ENCODE measurements around the gene TECTA. TPM values are rescaled to one million over a fixed set of nuclear protein-coding genes. Genes with fewer than 3 reads are reported as not detected.
A peak's percentile ranks its signal among the peaks of the same experiment; 100 is the strongest.

Gene TECTA
- total RNA-seq, 1 experiment from 2014 or later = 0.37 TPM

GRCh38 chr11:121082219-121082618 lies 18.8 kb upstream of the TECTA start:
- no peak overlapping the region for H3K27ac Mint-ChIP-seq
- CTCF ChIA-PET = interaction anchor here (1.5 kb wide), 1 partner anchor 22 kb away, joined by 11 read pairs; no protein-coding TSS in a partner anchor
- H3K36me3 Mint-ChIP-seq = peaks cover 5% of the 10 kb centered on the region; the same call in 1 of the 2 replicates
- TF ChIP-seq GABPB1 (CRISPR knock-in tag; IDR thresholded peaks at IDR 0.05) (no peak), ESRRA (CRISPR knock-in tag; IDR thresholded peaks at IDR 0.05; ENCODE audit: borderline replicate concordance) (no peak), ZNF317 (CRISPR knock-in tag; IDR thresholded peaks at IDR 0.05; ENCODE audit: borderline replicate concordance, low read depth) (no peak), NFE2L1 (CRISPR knock-in tag; IDR thresholded peaks at IDR 0.05) (no peak), PRDM15 (CRISPR knock-in tag; IDR thresholded peaks at IDR 0.05) (no peak), CREM (CRISPR knock-in tag; IDR thresholded peaks at IDR 0.05) (no peak), ZNF423 (CRISPR knock-in tag; IDR thresholded peaks at IDR 0.05) (no peak), OVOL2 (CRISPR knock-in tag; IDR thresholded peaks at IDR 0.05; ENCODE audit: borderline replicate concordance) (no peak), FOXK1 (CRISPR knock-in tag; IDR thresholded peaks at IDR 0.05) (no peak), NR1H2 (CRISPR knock-in tag; IDR thresholded peaks at IDR 0.05) (no peak), FOXP1 (CRISPR knock-in tag; IDR thresholded peaks at IDR 0.05; ENCODE audit: borderline replicate concordance) (no peak), TP53 (CRISPR knock-in tag; IDR thresholded peaks at IDR 0.05) (no peak), JAZF1 (CRISPR knock-in tag; IDR thresholded peaks at IDR 0.05) (no peak)
- TF ChIP-seq, protein P1, sequence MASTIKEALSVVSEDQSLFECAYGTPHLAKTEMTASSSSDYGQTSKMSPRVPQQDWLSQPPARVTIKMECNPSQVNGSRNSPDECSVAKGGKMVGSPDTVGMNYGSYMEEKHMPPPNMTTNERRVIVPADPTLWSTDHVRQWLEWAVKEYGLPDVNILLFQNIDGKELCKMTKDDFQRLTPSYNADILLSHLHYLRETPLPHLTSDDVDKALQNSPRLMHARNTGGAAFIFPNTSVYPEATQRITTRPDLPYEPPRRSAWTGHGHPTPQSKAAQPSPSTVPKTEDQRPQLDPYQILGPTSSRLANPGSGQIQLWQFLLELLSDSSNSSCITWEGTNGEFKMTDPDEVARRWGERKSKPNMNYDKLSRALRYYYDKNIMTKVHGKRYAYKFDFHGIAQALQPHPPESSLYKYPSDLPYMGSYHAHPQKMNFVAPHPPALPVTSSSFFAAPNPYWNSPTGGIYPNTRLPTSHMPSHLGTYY (CRISPR knock-in tag; IDR thresholded peaks at IDR 0.05) = no peak
- TF ChIP-seq, protein P2, sequence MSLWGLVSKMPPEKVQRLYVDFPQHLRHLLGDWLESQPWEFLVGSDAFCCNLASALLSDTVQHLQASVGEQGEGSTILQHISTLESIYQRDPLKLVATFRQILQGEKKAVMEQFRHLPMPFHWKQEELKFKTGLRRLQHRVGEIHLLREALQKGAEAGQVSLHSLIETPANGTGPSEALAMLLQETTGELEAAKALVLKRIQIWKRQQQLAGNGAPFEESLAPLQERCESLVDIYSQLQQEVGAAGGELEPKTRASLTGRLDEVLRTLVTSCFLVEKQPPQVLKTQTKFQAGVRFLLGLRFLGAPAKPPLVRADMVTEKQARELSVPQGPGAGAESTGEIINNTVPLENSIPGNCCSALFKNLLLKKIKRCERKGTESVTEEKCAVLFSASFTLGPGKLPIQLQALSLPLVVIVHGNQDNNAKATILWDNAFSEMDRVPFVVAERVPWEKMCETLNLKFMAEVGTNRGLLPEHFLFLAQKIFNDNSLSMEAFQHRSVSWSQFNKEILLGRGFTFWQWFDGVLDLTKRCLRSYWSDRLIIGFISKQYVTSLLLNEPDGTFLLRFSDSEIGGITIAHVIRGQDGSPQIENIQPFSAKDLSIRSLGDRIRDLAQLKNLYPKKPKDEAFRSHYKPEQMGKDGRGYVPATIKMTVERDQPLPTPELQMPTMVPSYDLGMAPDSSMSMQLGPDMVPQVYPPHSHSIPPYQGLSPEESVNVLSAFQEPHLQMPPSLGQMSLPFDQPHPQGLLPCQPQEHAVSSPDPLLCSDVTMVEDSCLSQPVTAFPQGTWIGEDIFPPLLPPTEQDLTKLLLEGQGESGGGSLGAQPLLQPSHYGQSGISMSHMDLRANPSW (CRISPR knock-in tag; conservative IDR thresholded peaks at IDR 0.05; ENCODE audit: low read depth) = no peak
- TF ChIP-seq, protein P3, sequence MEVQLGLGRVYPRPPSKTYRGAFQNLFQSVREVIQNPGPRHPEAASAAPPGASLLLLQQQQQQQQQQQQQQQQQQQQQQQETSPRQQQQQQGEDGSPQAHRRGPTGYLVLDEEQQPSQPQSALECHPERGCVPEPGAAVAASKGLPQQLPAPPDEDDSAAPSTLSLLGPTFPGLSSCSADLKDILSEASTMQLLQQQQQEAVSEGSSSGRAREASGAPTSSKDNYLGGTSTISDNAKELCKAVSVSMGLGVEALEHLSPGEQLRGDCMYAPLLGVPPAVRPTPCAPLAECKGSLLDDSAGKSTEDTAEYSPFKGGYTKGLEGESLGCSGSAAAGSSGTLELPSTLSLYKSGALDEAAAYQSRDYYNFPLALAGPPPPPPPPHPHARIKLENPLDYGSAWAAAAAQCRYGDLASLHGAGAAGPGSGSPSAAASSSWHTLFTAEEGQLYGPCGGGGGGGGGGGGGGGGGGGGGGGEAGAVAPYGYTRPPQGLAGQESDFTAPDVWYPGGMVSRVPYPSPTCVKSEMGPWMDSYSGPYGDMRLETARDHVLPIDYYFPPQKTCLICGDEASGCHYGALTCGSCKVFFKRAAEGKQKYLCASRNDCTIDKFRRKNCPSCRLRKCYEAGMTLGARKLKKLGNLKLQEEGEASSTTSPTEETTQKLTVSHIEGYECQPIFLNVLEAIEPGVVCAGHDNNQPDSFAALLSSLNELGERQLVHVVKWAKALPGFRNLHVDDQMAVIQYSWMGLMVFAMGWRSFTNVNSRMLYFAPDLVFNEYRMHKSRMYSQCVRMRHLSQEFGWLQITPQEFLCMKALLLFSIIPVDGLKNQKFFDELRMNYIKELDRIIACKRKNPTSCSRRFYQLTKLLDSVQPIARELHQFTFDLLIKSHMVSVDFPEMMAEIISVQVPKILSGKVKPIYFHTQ (CRISPR knock-in tag; IDR thresholded peaks at IDR 0.05) = no peak
- POLR2A ChIA-PET = no interaction called here
- DNase-seq (ENCODE audit: low spot score) (no peak), ATAC-seq (no peak)
- no peaks in the 10 kb centered on the region for H3K27me3 Mint-ChIP-seq (ENCODE audit: low read depth)
- H3K9me3 Mint-ChIP-seq = no peaks in the 10 kb centered on the region
- H3K4me3 Mint-ChIP-seq = no peak overlapping the region
- H3K4me1 Mint-ChIP-seq = no peaks in the 10 kb centered on the region

DNA sequence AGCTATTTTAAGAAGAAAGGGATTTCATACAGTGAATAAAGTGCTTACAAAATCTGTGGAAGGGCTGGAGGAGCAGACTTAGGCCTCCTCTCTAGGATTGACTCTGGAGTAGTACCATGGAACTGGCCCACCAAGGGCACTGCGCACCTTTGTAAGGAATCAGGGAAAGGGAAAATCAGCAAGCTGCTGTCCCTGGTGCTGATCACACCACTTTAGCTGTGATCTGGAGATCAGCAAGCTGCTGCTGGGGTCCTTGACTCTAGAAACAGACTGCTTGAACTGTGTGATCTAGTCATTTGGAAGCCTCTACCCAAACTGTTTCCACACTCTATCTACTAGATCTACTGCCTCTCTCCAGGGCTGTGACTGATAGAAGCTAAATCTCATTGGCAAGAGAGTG lies 18.4 kb upstream of the TECTA start:
- peak; percentile 84 for ATAC-seq
- CTCF ChIA-PET = interaction anchor here (1.5 kb wide), 1 partner anchor 22 kb away, joined by 11 read pairs; no protein-coding TSS in a partner anchor
- no peaks in the 10 kb centered on the region for H3K9me3 Mint-ChIP-seq
- H3K27ac Mint-ChIP-seq = no peak overlapping the region
- H3K4me1 Mint-ChIP-seq = no peaks in the 10 kb centered on the region
- peaks cover 9% of the 10 kb centered on the region for H3K36me3 Mint-ChIP-seq
- peak; percentile 73 for DNase-seq (ENCODE audit: low spot score)
- H3K4me3 Mint-ChIP-seq = no peak overlapping the region
- POLR2A ChIA-PET = no interaction called here
- H3K27me3 Mint-ChIP-seq (ENCODE audit: low read depth) = no peaks in the 10 kb centered on the region
- TF ChIP-seq OVOL2 (CRISPR knock-in tag; IDR thresholded peaks at IDR 0.05; ENCODE audit: borderline replicate concordance) = no peak
- peak; percentile 28; the same call in 1 of the 2 replicates for TF ChIP-seq ZBTB21 (CRISPR knock-in tag; IDR thresholded peaks at IDR 0.05; ENCODE audit: borderline replicate concordance)
- no peak for TF ChIP-seq CREB1 (CRISPR knock-in tag; IDR thresholded peaks at IDR 0.05)
- no peak for TF ChIP-seq ATF2 (CRISPR knock-in tag; IDR thresholded peaks at IDR 0.05; ENCODE audit: borderline replicate concordance, low read depth)
- no peak for TF ChIP-seq SOX15 (CRISPR knock-in tag; IDR thresholded peaks at IDR 0.05)
- TF ChIP-seq, protein P4, sequence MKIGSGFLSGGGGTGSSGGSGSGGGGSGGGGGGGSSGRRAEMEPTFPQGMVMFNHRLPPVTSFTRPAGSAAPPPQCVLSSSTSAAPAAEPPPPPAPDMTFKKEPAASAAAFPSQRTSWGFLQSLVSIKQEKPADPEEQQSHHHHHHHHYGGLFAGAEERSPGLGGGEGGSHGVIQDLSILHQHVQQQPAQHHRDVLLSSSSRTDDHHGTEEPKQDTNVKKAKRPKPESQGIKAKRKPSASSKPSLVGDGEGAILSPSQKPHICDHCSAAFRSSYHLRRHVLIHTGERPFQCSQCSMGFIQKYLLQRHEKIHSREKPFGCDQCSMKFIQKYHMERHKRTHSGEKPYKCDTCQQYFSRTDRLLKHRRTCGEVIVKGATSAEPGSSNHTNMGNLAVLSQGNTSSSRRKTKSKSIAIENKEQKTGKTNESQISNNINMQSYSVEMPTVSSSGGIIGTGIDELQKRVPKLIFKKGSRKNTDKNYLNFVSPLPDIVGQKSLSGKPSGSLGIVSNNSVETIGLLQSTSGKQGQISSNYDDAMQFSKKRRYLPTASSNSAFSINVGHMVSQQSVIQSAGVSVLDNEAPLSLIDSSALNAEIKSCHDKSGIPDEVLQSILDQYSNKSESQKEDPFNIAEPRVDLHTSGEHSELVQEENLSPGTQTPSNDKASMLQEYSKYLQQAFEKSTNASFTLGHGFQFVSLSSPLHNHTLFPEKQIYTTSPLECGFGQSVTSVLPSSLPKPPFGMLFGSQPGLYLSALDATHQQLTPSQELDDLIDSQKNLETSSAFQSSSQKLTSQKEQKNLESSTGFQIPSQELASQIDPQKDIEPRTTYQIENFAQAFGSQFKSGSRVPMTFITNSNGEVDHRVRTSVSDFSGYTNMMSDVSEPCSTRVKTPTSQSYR (CRISPR knock-in tag; IDR thresholded peaks at IDR 0.05) = no peak
- no peak for TF ChIP-seq ZNF138 (CRISPR knock-in tag; conservative IDR thresholded peaks at IDR 0.05)

Measured in WTC11 (cell line).